GM21423 (cell line): ENCODE measurements around the gene LIPT2.

Experiments used
- ATAC-seq: cut with Tn5 transposase; IDR thresholded peaks from one replicate; pipeline ENCODE4 v1.9.1; 2021; ENCODE audit warnings: mild to moderate bottlenecking, moderate library complexity; ENCODE audit not compliant: unreplicated experiment

Gene LIPT2

DNA sequence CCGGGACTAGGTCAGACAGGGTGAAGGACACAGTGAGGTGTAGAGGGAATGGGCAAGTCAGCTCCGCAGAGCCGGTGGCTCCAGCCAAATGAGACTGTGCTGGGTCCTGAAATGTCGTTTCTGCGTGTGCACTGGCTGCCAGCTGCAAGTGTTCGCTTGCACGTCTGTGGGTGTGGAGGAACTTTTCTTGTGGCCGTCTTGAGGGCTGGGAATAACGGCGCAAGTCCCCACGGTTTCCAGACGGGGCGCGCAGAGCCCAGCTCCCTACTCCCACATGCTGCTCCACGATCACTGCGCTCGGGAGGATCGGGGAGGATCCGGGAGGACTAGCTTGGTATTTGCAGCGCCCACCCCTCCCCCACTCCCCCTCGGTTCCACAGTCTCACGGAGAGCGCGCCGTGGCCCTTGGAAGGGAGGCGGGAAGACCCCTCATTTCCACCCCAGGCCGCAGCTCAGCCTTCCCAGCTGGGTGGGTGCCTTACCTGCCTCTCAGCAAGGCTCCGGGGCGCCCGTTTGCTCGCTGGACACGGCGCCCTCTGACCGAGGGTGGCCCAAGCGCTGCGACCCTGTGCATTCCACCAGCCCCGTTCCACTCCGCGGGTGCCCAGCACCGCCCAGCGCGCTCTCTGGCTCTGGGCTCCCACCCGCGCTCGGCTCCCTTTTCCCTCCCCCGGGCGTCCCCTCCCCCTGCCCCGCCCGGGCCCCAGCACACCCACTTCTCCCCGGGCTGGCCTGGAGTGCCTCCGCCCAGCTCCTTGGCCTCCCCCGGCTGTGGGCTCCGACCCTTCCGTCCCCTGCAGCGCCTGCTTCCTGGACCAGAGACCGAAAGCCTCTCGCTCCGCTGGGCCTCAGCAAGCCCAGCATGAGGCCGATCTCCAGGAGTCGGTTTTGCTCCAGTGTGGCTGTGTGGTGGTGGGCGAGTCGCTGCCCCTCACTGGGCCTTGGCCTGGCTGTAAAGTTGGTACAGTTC, 26.3 kb downstream of the LIPT2 start, which contains the start of gene KCNE3:
Gene KCNE3 (minus strand): TSS at position 634 of the 970 bp plus-strand sequence. CDS start 9,986 bp downstream, outside the sequence.
- ATAC-seq, result no peak

DNA sequence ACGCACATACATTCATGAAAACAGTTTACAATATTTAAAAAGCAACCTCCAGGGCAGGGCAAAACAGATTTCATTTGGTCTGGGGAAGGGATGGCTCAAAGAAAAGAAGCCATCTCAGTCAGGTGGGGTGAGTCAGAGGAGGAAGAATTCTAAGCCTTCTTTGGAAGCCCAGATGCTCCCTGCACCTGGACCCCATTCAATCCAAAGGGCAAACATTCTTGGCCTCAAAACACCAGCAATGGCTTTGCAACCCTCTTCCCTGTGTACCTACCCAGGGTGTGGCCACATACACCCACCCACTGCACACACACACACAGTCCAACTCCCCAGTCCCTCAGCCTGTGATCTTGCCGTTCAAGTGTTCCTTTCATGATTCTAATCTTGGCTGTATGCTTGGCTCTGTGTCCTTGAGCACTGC, 28.2 kb downstream of the LIPT2 start:
- no peak for ATAC-seq

DNA sequence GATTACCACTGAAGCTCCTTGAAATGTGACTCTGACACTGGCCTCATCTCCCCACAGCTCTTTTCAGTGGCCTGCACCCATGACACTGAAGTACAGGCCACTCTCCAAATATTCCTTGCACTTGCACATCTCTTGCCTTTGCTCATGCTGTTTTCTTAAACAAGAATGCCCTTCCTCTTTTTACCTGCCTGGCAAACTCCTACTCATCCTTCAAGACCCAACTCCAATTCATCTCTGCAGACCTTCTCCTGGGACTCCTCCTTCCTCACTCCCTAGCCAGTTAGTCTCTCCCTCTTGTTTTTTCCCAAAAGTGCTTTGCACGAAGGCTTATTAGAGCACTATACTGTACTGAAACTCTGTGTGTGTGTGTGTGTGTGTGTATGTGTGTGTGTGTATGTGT, 28.8 kb downstream of the LIPT2 start:
- no peak for ATAC-seq

DNA sequence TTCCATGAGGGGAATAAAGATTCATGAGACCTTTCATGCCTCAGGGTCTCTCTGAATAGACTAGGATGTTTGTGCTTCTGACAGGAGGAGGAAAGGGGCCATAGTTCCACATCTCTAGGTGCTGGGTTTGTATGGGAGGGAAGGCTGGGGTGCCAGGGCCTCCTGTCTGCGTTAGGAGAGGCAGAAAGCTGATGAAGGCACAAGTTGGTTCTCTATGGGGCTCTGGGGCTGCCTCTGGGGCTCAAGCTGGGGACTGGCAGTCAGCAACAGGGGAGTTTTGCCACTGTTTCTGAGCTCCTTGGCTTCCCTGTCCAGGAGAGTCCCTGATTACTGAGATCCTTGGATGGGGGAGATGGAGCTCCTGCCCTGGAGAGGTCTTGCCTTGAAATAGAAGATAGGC, 30.3 kb downstream of the LIPT2 start:
- no peak for ATAC-seq

DNA sequence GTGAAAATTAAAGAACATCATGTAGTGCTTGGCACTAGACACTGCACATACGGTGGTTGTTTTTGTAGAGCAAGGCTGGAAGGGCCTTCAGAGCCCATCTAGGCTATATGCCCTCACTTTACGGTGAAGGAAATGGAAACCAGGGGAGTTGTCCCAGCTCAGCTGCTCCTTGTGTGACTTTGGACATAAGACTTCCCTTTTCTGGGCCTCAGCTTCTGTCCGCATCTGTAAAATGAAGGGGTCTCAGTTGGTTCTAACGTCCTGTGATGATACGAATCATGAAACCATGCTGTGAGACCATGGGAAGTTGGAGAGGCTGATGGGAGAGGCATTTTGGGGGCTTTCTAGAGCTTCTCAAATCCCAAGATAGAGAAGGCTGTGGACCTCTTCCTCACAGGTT, 30.9 kb downstream of the LIPT2 start:
- ATAC-seq, result no peak

DNA sequence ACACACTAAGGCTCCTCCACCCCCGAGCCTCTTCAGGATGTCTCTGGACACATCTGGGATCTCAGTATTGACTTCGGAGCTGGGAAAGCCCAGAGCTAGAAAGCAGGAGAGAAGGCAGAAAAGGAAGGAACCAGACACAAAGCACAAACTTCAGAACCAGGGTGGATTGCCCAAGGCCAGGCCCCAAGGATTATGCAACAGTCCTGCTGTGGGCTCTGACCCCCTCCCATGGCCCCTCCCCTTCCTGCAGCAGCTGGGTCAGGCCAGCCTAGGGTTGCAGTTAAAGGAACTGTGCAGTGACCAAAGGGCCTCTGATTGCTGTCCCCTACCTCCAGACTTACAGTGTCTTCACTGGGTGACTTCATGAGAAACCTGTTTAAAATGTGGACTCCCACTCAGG, 31.5 kb downstream of the LIPT2 start:
- ATAC-seq, result no peak

DNA sequence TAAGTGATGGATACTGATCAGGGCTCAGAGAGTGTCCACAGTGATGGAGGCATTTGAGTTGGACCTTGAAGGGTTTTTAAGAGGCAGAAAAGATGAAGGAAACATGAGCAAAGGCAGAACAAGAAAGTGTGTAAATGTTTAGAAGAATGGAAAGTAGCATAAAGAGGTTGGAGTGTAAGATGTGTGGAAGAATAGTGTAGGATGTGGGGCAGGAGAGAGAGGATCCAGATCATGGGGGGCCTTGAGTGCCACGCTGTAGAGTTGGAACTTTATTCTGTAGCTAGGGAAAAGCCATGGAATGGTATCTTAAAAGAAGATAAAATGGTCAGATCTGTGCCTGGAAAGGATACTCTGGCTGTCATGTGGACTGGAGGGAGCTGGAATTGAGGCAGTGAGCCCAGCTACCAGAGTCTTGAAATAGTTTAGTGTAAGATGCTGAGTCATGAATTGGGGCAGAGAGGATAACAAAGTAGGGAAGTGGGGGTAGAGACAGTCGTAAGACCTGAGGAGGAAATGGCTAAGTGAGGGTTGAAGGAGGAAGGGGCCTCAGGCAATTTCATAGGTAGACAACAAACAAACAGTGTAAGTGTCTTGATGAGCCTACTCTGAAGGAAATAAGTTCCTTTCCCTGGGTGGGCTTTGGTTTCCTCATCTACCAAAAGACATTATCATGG, 32.9 kb downstream of the LIPT2 start:
- no peak for ATAC-seq

DNA sequence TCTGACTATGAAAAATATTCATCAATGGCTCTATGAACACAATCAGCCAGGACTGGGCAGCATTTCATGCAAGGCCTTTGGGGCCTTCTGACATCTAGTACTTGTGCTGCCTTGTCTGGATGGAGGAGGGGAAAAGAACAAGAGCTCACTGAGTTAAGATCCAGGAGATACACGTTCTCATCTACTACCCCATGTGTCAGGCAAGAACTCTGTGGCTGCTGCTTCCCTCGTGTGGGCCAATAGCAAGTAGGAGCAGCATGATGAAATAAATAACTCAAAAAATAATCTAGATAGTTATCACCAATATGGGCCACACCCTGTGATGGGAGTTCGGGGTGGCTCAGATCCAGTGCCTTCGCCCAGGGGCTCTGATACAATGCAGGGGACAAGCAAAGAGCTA, 33.5 kb downstream of the LIPT2 start:
- no peak for ATAC-seq

DNA sequence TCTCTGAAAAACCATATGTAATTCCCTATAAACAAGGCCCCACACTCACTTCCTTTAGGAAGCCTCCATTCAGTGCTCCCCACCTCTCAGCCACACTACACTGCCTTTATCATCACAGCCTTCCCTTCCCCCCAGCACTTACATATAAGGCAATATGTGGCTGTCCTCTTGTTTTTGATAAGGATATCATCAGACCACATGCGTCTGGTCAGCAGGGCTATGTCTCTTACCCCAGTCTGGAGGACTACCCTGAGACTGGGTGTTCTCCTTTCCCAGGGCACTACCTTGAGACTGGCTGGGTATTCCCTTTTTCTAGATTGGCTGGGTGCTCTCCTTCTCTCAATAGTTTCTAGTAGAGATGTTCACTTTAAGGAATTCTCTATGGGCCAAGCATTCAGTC, 33.9 kb downstream of the LIPT2 start:
- ATAC-seq, result no peak

DNA sequence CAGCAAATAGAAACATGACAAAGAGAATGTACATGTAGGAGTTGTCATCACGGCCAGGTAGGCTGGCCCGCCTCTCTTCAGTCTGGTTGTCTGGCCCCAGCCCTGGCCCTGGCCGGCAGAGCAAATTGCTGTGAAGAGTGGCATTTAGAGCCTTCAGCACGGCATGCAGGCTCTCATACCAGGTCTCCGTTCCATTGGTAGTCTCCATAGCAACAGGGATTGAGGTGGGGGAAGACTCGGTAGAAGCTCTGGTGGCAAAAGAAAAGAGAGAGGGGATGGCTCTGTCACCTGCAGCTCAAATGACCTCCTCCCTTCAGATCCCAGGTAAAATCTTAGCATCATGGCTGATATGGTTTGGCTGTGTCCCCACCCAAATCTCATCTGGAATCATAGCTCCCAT, 36.2 kb downstream of the LIPT2 start:
- no peak for ATAC-seq

DNA sequence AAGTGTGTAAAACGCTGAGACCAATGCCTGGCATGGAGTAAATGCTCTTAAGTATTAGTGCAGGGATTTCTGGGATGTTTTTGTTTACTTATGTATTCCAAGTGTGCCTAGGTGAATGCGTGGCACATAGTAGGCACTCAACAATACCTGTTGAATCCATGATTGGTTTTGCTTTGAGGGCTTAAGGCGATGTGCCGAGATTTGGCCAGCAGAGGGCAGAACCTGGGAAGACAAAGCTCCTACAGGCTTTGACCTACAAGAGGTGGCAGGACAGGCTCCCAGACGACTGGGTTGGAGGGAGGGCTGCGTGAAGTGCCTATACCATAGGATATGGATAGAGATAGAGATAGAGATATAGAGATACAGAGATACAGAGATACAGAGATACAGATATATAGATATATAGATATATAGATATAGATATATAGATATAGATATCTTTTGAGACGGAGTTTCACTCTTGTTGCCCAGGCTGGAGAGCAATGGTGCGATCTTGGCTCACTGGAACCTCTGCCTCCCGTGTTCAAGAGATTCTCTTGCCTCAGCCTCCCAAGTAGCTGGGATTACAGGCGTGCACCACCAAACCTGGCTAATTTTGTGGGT, 40.0 kb downstream of the LIPT2 start:
- no peak for ATAC-seq

DNA sequence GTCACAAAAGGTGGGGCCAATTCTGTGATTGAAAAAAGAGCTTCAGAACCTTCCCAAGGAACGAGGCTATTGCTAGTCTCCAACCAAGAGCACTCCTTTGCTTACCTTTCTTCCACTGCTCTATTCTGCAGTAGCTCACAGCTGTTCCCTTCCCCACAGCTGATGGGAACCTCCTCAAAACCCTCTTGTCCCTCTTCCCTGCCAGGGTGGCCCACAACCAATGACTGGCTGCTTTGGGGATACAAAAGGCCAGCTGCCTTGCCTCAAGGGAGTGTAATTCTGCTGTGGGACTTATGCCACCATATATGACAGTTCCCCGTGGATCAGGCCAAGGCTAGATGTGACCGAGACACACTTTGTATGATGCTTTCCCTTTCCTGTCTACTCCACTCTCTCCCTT, 41.2 kb downstream of the LIPT2 start:
- ATAC-seq, result no peak

DNA sequence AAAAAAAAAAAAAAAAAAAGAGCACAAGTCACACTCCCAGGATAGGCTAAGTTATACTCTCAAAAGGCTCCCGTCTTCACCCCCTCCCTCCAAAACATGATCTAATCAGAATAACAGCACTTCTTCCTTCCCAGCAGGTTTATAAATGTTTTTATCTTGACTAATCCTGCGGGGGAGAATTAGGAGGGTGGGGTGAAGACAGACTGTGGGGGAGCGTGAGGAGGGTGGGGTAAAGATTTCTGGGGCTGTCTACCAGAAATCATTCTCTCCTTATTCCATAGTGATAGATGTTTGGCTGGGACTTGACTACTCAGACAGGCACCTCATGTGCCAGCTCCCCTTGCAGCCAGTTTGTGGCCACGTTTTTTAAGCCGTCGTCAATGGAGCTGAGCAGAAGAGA, 43.2 kb downstream of the LIPT2 start:
- no peak for ATAC-seq

DNA sequence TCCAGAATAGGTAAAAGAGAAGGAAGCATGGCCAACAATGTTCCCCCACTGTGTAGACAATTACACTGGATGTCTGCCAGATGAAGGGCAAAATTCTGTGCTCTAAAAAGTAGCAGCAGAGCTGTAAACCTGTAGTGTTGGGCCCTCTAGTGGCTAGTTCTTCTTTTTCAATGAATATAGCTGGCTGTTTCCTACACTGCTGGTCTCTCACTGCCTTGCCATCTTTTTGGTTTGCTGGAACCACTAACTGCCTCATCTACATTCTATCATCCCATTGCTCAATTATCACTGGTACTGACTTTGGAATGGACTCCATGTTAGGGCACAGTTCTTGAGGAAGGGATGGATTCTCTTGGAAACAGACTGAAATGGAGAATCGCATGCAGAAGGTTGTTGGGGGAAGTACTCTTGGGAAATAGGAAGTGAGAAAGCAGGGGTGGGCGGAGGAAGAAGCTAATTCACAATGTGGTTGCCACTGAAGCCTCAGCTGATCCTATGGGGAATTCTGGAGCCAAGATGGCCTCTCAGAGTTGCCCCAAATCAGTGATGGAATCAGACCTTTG, 44.1 kb downstream of the LIPT2 start:
- ATAC-seq, result peak; percentile 58

DNA sequence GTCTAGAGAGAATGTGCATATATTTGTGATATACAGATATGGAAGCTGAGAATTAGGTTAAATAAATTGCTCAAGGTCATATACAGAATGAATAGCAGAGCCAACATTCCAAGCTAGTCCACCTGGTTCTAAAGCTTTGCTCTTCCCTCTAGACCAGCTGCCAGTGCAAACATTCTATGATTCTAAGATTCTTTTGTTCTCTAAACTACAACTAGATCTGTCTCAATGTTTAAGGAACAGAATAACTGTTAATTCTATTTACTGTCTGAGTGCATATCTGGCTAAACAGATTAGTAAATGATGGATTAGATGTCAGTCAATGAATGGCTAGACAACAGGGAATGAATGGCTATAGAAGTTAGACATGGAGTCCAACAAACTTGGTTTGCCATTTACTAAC, 45.8 kb downstream of the LIPT2 start:
- ATAC-seq, result no peak

DNA sequence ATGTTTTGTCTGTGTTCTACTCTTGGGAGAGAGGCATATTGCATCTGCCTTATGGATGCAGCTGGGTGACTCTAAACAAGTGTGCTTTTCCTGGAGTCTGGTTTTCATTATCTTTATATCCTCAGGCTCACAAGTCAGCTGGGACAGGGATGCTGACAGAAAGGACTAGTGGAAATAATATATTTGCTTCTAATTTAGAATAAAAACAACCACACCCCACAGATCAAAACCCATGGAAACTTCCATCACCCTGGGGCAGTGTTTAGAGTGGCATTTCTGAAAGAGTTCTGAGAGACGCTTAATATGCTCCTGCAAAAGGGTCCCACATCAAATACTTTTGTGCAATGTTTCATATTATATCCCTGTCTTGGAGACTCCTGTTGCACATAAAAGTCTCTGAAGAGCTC, 47.0 kb downstream of the LIPT2 start:
- ATAC-seq, result no peak

DNA sequence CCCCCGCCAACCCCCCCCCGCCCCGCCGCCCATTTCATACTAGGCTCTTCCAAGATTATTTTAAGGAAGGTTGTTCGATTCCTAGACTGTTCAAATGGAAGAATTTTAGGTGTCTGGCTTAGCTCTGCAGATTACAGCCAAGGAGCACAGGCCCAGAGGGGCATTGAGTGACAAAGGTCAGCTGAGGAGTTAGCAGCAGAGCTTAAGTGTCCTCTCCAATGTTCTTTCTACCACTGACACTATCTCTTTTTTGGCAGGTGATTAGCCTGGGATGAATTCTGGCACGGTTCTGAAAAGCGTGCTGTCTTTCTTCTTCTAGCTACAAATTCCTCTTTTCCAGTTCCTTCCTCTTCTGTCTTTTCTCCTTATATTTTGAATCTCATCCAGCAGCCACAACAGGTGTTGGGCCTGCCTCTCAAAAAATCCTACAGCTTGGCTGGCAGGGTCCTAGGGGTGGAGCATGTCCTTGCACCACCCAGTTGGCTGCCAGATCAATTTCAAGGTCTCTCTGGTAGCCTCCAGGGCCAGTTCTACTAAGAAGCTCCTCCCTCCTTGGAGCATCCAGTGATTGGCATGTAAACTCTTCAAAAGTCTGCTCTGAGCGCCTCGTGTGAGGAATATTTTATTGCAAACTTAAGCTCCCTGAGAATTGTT, 49.2 kb downstream of the LIPT2 start:
- no peak for ATAC-seq

DNA sequence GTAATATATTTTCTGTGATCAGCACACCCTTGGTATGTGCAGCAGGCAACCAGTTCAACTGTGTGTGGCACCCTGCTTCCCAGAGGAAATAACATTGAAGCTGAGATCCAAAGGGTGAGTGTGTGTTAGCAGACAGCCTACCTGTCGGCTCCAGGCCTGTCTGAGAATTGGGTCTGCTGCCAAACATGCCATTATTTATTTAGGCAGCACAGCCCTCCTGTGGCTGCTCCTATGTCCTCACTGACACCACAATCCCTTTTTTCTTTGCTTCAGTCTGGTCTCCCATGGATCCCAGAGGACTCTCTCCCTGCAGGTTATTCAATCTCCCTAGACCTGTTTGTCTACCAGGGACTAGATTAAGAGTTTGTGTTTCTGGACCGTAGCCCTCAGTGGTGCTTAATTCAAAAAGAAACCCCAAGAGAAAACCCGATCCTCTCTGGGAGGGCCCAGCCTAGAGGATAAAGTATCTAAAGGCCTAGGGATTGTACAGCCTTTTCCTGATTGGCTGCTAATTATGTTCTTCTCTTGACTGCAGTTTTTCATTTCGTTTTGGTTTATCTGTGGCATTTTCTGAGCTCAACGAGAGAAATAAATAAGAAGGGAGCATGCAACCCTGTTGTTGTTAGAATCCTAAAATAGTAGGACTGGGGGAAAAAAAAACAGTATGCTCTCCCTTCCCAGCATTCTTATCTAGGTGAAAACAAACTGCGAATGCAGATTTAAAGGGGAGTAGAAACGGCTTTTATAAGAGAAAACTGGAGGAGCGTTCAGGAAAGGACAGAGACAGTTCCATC, 50.3 kb downstream of the LIPT2 start:
- ATAC-seq, result no peak

DNA sequence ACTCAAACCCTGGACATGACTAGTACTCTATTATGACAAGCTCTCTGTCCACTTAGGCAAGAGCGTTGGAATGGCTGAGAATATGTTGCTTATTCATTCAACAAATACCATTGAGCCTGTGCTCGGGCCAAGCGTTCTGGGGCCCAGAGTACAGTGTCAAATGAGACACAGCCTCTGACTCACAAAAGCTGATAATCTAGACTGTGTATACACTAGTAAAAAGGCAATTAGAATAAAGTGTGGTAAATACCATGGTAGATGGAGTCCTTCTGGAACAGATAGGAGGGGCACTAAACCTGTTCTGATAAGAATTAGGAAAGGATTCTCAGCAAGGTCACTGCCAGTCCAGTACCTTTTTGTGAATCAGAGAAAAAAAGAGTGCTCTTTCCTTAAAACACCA, 50.9 kb downstream of the LIPT2 start:
- no peak for ATAC-seq
